ENCODE measurements around the gene FMN2. TPM values are rescaled to one million over a fixed set of nuclear protein-coding genes. Genes with fewer than 3 reads are reported as not detected.

The FMN2 gene
- total RNA-seq, 1 donor from 2014 or later = 0.52 TPM

DNA sequence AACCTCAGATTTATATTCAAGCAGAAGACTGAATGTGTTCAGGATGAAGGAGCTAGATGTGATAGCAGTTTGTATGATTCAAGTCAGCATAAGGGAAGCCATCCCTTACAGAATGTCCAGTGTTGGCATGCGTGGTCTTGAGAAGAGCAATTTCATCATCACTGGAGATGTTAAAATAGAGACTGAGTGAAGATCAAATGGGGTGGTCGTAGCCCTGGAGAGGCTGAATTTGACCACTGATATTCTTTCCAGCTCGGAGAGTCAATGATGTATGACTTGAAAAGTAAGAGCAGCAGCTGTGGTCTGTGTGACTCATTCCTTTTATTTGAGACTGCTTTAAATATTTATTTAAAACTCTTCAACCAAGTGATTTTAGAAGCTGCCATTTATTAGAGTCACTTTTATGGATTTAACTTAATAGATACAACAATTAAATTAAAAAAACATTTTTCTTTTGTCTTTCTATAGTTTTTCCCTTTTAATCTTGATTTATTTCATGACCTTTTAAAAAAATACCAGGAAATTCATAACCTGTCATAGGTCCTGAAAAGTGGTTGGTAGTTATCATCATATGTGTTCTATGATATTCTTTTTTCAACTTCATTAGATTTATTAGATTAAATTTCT is 15.5 kb downstream of the FMN2 start:
- DNase-seq (no peak), ATAC-seq (no peak)
- H3K9me3 ChIP-seq = no peaks in the 10 kb centered on the region

DNA sequence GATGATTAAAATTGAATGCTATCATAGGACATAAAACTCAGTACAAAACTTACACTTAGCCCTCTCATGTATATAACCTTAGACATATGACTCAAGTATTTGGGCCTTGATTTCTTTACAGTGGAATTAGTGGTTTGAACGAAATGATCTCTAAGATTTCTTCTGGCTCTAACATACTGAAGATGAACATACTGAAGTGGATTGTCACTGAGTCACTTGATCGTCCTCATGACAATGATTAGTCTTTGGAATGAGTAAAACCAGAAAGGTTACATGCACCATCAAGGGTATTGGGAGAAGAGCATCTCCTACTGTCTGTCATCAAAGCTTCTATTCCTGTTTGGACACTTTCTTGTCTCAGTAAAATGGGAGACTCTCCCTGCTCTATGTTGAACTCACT is 17.4 kb downstream of the FMN2 start:
- Histone ChIP-seq H3K4me3 (no peak overlapping the region), H3K27ac (no peak overlapping the region), H3K4me1 (no peaks in the 10 kb centered on the region), H3K36me3 (no peaks in the 10 kb centered on the region), H3K27me3 (no peaks in the 10 kb centered on the region), H3K9me3 (no peaks in the 10 kb centered on the region)
- intact Hi-C loops (cut with DNase I) = no loop called here
- TF ChIP-seq CTCF (IDR thresholded peaks at IDR 0.05) = no peak
- ATAC-seq (no peak), DNase-seq (no peak)

More for the DNA sequence above, 15.5 kb downstream of the FMN2 start:
- Histone ChIP-seq H3K27me3 (no peaks in the 10 kb centered on the region), H3K36me3 (no peaks in the 10 kb centered on the region), H3K4me1 (no peaks in the 10 kb centered on the region), H3K27ac (no peak overlapping the region), H3K4me3 (no peak overlapping the region)
- intact Hi-C loops (cut with DNase I) = no loop called here
- TF ChIP-seq CTCF (IDR thresholded peaks at IDR 0.05) = no peak

DNA sequence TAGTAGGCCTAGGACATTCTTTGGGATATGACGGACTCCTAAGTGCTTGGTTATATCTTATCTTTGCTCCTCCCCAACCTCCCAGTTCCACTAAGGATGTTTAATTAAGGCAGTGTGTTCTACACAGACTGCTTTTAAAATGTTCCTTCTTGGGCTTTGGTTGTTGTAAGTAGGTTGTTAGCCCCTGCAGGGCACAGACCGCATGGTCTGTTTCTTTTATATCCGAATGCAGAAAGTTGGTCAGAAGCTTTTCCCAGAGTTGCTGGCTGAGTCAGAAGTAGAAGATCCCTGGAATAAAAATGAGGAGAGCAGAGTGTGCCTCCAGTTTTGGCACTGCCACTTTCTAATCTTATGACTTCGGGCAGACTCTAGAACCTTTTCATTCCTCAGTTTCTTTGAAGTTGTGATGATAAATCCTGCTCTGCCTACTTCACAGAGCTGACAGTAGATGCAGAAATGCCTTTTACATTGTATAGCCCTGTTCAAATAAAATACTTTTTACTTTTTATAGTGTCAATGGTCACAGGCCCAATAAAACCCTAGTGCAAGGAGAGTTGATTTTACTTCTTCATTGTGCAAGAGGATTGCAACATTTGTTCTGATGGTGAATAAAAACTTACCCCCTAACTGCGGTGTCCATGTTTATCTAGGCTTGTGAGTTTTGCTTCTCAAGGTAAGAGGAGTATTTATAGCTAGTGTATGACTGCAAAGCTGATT is 18.4 kb downstream of the FMN2 start:
- H3K4me3 ChIP-seq = no peak overlapping the region
- no peak for DNase-seq
- H3K27me3 ChIP-seq = no peaks in the 10 kb centered on the region
- no peaks in the 10 kb centered on the region for H3K9me3 ChIP-seq
- TF ChIP-seq CTCF (IDR thresholded peaks at IDR 0.05) = no peak
- ATAC-seq = no peak
- no peak overlapping the region for H3K27ac ChIP-seq
- H3K4me1 ChIP-seq = no peaks in the 10 kb centered on the region
- no peaks in the 10 kb centered on the region for H3K36me3 ChIP-seq
- intact Hi-C loops (cut with DNase I) = no loop called here

DNA sequence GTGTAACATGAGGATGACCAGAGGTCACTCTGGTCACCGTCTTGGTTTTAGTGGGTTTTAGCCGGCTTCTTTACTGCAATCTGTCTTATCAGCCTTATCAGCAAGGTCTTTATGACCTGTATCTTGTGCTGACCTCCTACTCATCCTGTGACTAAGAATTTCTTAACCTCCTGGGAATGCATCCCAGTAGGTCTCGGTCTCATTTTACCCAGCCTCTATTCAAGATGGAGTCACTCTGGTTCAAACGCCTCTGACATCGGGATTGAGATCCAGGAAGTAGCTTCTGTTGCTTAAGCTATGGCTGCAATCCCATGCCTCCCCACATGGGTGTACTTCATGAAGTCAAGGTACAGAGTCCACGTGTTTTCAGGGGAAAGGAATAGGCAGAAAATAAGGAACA is 19.9 kb downstream of the FMN2 start:
- Histone ChIP-seq H3K27me3 (peaks cover 4% of the 10 kb centered on the region), H3K4me1 (no peaks in the 10 kb centered on the region), H3K4me3 (no peak overlapping the region), H3K27ac (no peak overlapping the region), H3K9me3 (no peaks in the 10 kb centered on the region), H3K36me3 (no peaks in the 10 kb centered on the region)
- no peak for DNase-seq
- TF ChIP-seq CTCF (IDR thresholded peaks at IDR 0.05) = no peak
- intact Hi-C loops (cut with DNase I) = no loop called here
- no peak for ATAC-seq

- Histone ChIP-seq H3K4me1 (no peaks in the 10 kb centered on the region), H3K9me3 (no peaks in the 10 kb centered on the region), H3K36me3 (no peaks in the 10 kb centered on the region), H3K27ac (no peak overlapping the region), H3K27me3 (peaks cover 4% of the 10 kb centered on the region), H3K4me3 (no peak overlapping the region)
- ATAC-seq (no peak), DNase-seq (no peak)
- no peak for TF ChIP-seq CTCF (IDR thresholded peaks at IDR 0.05)
- intact Hi-C loops (cut with DNase I) = no loop called here
These were observed 22.5 kb downstream of the FMN2 start for GRCh38 chr1:240114222-240114621.
